ENCODE data around the gene AMOTL1. TPM values are rescaled to one million over a fixed set of nuclear protein-coding genes. Genes with fewer than 3 reads are reported as not detected.

The AMOTL1 gene
- total and polyA plus RNA-seq, 12 donors = 3.0 to 26.7 (median 19.5) TPM

GRCh38 chr11:94822080-94822479, 53.9 kb downstream of the AMOTL1 start:
- no peaks in the 10 kb centered on the region for H3K4me1 ChIP-seq (replicated peaks in 1 of 2)

GRCh38 chr11:94823102-94823732, 55.1 kb downstream of the AMOTL1 start:
- TF ChIP-seq POLR2A (IDR thresholded peaks at IDR 0.05) = no peak
- TF ChIP-seq CTCF (IDR thresholded peaks at IDR 0.05) = no peak
- Histone ChIP-seq H3K36me3 (replicated peaks in 1 of 2) (peaks cover 0 to 9% of the 10 kb centered on the region in 2 donors), H3K27ac (no peak overlapping the region), H3K4me1 (replicated peaks in 1 of 2) (no peaks in the 10 kb centered on the region), H3K27me3 (no peaks in the 10 kb centered on the region), H3K9me3 (replicated peaks in 1 of 3) (no peaks in the 10 kb centered on the region), H3K4me3 (no peak overlapping the region)
- 57 to 80% (median 76%) methylated on average over 2 of the region's 2 CpGs for WGBS, 4 donors
- intact Hi-C loops (cut with DNase I) = no loop called here
- no peak for DNase-seq

More at GRCh38 chr11:94822080-94822479, 53.9 kb downstream of the AMOTL1 start:
- DNase-seq = no peak
- H3K27me3 ChIP-seq = no peaks in the 10 kb centered on the region
- H3K27ac ChIP-seq = no peak overlapping the region
- H3K4me3 ChIP-seq = no peak overlapping the region
- intact Hi-C loops (cut with DNase I) = no loop called here
- peaks cover 0 to 9% of the 10 kb centered on the region in 2 donors for H3K36me3 ChIP-seq (replicated peaks in 1 of 2)
- H3K9me3 ChIP-seq (replicated peaks in 1 of 3) = no peaks in the 10 kb centered on the region
- WGBS, 4 donors = 87 to 99% (median 90%) methylated on average over 7 of the region's 7 CpGs
- TF ChIP-seq CTCF (IDR thresholded peaks at IDR 0.05) (no peak), POLR2A (IDR thresholded peaks at IDR 0.05) (no peak)

GRCh38 chr11:94825031-94825430, 56.9 kb downstream of the AMOTL1 start:
- intact Hi-C loops (cut with DNase I) = no loop called here
- Histone ChIP-seq H3K4me1 (replicated peaks in 1 of 2) (no peaks in the 10 kb centered on the region), H3K4me3 (no peak overlapping the region), H3K27ac (no peak overlapping the region), H3K27me3 (no peaks in the 10 kb centered on the region), H3K9me3 (replicated peaks in 1 of 3) (no peaks in the 10 kb centered on the region), H3K36me3 (replicated peaks in 1 of 2) (peaks cover 0 to 9% of the 10 kb centered on the region in 2 donors)
- DNase-seq = no peak
- WGBS, 4 donors = 75 to 94% (median 84%) methylated on average over 4 of the region's 4 CpGs
- no peak for TF ChIP-seq POLR2A (IDR thresholded peaks at IDR 0.05)
- no peak for TF ChIP-seq CTCF (IDR thresholded peaks at IDR 0.05)

- no peak for DNase-seq
- Histone ChIP-seq H3K9me3 (replicated peaks in 1 of 3) (no peaks in the 10 kb centered on the region), H3K4me1 (replicated peaks in 1 of 2) (no peaks in the 10 kb centered on the region), H3K36me3 (replicated peaks in 1 of 2) (peaks cover 0 to 12% of the 10 kb centered on the region in 2 donors), H3K27ac (no peak overlapping the region), H3K4me3 (no peak overlapping the region), H3K27me3 (no peaks in the 10 kb centered on the region)
- intact Hi-C loops (cut with DNase I) = no loop called here
- 87 to 100% (median 92%) methylated on average over 1 of the region's 1 CpG for WGBS, 4 donors
- TF ChIP-seq CTCF (IDR thresholded peaks at IDR 0.05) = no peak
- no peak for TF ChIP-seq POLR2A (IDR thresholded peaks at IDR 0.05)
These were observed 57.3 kb downstream of the AMOTL1 start for GRCh38 chr11:94825481-94825880.

Measured in adrenal gland (tissue), 12 donors.